HG02870 (cell line): Measurements from ENCODE around the gene SRP72.
"Not testable (repeated sequence)": the region's sequence is repeated elsewhere in the genome, so short reads cannot be mapped to it uniquely, and the experiment has no call there.

ENCODE experiments used
- ATAC-seq: cut with Tn5 transposase; IDR thresholded peaks from one replicate; pipeline ENCODE4 v1.9.1; 2021; ENCODE audit warnings: mild to moderate bottlenecking, moderate library complexity; ENCODE audit not compliant: unreplicated experiment

Gene SRP72

GRCh38 chr4:56467284-56468096 lies at the start of gene SRP72:
Gene SRP72 (plus strand): TSS chr4:56467617. CDS start chr4:56467636, 19 bp downstream.
- peak; percentile 88 for ATAC-seq

DNA sequence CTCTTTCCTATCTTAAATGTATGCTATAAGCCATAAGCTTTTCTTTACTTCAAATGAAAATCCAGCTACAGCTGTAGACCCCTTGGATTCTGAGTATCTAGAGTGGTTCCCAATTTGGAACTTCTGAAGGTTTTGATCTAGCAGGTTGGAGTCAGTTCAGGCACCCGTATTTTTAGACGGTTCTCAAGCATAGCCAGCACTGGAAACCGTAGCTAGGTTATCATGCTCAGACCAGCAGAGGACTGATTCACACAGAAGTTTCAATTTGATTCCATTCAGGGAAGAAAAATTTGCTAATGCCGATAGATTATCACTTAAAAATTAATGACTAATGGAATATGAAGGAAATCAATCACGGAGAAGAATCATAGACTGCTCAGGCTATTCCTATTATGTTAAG lies 43.2 kb upstream of the SRP72 start:
- ATAC-seq: no peak

DNA sequence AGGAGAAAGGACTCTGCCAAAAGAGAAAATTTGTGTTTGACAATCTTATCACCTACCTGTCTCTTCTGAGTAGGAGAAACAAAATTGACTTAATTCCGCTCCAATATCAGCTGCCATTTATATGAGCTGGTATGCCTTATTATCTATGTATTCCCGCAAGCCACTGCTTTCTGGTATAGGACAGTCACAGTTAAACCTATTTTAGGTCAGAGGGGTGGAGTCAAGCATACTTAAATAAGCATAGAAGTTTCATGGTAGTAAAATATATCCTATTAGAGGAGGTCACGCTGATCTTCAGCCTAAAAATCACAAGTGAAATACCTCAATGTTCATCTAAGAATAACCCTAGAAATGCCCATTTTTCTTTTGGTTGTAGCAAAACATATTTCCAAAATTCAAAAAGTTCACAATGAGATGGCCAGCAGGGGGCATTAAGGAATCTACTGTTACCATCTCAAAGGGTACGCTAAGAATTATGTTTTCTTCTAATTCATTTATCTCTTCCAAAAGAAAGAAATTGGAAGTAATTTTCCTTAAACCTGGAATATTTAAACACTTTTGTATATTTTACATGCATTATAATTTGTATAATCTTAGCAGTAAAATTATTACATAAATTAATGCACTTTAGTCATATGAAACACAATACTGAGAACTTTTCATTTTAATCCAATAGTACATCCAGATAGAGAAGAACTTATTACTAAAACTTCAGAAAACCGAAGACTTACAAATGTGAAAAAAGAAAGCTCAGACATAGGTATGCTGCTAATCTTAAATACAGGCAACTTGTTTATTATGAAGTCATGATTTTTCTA lies 42.5 kb upstream of the SRP72 start:
- ATAC-seq: no peak

- ATAC-seq: no peak
These were observed 41.9 kb upstream of the SRP72 start for GRCh38 chr4:56425518-56425917.

DNA sequence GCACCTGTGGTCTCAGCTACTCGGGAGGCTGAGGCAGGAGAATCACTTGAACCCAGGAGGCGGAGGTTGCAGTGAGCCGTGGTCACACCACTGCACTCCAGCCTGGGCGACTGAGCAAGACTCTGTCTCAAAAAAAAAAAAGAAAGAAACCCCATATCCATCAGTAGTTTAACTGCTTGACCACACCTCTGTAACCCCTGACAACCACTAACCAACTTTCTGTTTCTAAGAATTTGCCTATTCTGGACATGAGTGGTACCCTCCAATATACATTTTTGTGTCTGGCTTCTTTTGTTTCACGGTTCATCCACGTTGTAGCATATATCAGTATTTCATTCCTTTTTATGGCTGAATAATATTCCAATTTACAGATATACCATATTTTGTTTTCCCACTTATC lies 41.1 kb upstream of the SRP72 start:
- peak; percentile 83 for ATAC-seq

GRCh38 chr4:56427179-56427578 lies 40.2 kb upstream of the SRP72 start:
- no peak for ATAC-seq

- ATAC-seq: no peak
These were observed 37.2 kb upstream of the SRP72 start for GRCh38 chr4:56430203-56430602.

DNA sequence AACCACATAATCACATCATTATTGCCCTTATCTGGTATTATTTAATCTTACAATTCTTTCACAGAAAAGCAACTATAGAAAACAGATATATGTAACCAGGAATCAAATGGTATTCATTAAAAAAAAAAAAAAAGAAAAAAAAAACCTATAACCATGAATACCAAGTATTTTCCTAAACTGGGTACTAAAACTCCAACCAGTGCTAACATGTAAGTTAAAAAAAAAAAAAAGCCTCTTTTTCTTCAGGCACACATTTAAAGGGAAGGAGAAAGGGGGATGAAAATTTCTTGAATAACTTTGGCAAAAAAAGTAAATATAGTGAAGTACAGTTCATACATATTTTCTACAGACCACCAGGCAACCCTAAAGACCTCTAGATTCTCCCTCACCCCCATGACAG lies 34.1 kb upstream of the SRP72 start:
- no peak for ATAC-seq

- peak; percentile 11 for ATAC-seq
These were observed 32.7 kb upstream of the SRP72 start for GRCh38 chr4:56434599-56435139.

GRCh38 chr4:56435140-56435926 lies 32.1 kb upstream of the SRP72 start, which contains the start of gene PPAT:
Gene PPAT (minus strand): TSS chr4:56435615. CDS start chr4:56435477, 138 bp downstream.
- ATAC-seq: peak; percentile 76

DNA sequence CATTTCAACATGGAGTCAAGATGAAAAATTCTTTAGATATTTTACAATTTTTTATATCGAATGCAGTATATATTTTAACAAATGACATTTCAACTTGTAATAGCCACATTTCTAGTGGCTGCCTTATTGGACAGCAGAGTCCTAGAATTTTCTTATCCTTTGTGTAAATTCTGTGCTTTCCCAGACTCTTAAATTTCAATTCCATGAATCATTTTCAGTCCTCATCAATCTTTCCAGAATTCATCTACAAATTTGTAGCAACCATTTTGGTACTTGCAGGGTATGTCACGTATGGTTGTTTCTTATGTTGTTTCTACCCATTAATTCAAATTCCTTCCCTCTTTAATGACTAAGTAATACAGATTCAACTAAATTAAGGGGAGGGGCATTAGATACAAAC lies 28.7 kb upstream of the SRP72 start:
- ATAC-seq: no peak

GRCh38 chr4:56440983-56441382 lies 26.4 kb upstream of the SRP72 start:
- ATAC-seq: no peak

GRCh38 chr4:56444719-56445118 lies 22.7 kb upstream of the SRP72 start:
- no peak for ATAC-seq

- ATAC-seq: no peak
These were observed 21.7 kb upstream of the SRP72 start for GRCh38 chr4:56445699-56446098.

GRCh38 chr4:56448301-56448700 lies 19.1 kb upstream of the SRP72 start:
- ATAC-seq: no peak

GRCh38 chr4:56449475-56449874 lies 17.9 kb upstream of the SRP72 start:
- not testable (repeated sequence) for ATAC-seq

- no peak for ATAC-seq
These were observed 17.1 kb upstream of the SRP72 start for GRCh38 chr4:56450342-56450741.

GRCh38 chr4:56460085-56460484 lies 7.3 kb upstream of the SRP72 start:
- ATAC-seq: no peak

- ATAC-seq: no peak
These were observed 5.3 kb upstream of the SRP72 start for GRCh38 chr4:56462157-56462556.

DNA sequence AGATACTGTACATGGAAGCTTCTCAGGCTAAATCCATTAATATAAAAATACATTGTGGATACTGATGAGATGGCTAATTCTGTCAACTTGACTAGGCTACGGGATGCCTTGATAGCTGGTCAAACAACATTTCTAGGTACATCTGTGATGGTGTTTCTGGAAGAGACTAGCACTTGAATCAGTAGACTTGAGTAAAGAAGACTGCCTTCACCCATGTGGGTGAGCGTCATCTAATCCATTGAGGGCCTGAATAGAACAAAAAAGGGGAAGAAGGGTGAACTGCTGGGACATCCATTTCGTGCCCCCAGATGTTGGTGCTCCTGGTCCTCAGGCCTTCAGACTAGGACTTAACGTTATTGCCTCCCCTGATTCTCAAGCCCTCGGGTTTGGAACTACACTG lies 3.7 kb upstream of the SRP72 start:
- no peak for ATAC-seq

- ATAC-seq: no peak
These were observed 2.8 kb upstream of the SRP72 start for GRCh38 chr4:56464581-56464980.
